Ramos (cell line): ENCODE results near the gene KCTD2.
"Not testable (repeated sequence)": the region's sequence is repeated elsewhere in the genome, so short reads cannot be mapped to it uniquely, and the experiment has no call there.

Experiments used
- in situ Hi-C: fragments of 300-500 bp; cut with MboI; formaldehyde crosslinking; loops from one replicate; pipeline ENCODE4 v1.14.3; 2022; ENCODE audit warnings: low sequenced_read_pairs; ENCODE audit not compliant: unreplicated experiment

KCTD2 gene

DNA sequence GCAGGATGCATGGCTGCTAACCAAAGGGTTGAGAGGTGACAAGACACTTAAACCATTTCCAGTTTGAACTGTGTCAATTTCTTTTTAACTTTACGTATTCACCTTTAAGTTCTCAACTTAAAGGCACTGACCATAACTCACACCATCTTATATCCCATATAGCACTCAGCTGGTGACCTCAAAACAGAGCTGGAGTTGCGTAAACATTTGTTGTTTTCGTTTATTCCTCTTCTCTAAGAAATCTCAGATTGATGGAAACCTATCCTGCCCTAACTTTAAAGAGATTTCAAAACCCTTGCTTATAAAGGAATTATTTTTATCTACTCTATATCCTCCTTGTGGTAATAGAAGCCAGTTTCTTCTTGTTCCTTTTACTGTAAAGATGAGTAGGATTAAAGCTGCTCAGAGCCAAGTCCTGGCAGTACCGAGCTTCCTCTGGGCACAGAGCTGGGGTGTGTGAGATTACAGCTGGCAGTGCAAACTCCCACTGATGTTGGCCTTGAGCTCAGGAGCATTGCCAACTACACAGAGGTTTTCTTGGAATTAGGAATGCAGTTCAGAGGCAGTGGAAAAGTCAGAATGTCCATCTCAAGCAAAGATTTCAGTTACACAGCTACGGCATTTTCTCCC lies 1.3 kb downstream of the KCTD2 start:
- in situ Hi-C loops, result no loop called here

DNA sequence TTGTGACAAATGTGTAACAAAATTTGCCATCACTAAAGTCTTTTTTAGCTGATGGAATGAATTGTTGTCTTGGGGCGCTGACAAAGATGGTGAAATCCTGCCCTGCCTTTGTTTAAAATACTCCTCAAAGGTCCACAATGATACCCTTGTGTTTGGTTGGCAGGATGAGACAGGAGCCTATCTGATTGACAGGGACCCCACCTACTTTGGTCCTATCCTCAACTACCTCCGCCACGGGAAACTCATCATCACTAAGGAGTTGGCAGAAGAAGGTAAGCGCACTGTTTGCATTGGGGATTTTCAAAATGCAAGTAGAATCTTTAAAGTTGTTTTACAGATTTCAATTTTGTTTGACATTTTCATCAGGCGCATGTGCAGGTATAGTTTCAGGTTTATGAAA lies 2.0 kb downstream of the KCTD2 start:
- in situ Hi-C loops, result no loop called here

GRCh38 chr17:75049706-75050105 lies 2.7 kb downstream of the KCTD2 start:
- in situ Hi-C loops, result no loop called here

DNA sequence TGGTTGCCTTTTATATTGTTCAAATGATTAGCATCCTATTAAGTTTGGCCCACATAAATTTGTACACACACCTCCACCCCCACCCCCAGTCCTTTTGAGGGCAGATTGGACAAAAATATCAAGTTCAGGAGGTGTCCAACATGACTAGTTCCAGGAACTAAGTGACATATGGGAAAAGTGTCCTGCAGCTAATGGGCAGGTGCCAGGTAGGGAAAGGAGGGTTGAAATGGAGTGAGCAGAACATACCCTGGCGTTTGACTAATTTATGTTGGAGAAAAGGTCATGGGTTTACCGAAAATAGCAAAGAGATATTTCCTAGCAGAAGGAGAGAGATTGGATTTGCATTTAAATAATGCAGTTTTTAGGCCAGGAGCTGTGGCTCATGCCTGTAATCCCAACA lies 4.9 kb downstream of the KCTD2 start:
- in situ Hi-C loops, result no loop called here

GRCh38 chr17:75059369-75060345 lies 12.6 kb downstream of the KCTD2 start:
- in situ Hi-C loops, result no loop called here

DNA sequence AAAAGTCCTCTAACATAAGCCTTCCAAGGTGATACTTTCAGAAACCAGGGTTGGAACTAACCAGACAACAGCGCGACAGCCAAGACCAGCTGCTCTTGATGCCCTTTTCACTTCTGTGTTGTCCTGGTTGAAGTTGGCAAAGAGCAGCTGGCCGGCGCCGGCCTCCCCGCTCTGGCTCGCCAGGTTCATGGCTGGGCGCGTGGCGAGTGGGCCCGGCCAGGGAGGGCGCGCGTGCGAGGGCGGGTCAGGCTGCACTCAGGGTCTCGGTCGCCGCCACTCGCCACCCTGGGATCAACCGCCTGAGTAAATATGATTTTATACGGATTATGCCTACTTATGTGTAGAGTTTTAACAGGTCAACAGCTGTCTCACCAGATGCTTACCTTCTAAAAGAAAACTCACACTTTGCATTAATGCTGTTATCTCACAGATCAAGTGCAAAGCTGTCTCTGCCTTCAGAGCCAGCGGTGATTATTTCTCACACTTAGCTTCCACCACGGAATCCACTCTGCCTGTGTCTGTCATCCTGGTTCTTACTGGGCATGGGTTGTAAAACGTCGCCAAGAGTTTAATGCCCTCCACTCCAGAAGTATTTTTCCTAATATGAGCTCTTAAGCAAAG lies 13.5 kb downstream of the KCTD2 start:
- in situ Hi-C loops, result no loop called here

- in situ Hi-C loops, result no loop called here
Observed at GRCh38 chr17:75061055-75061438, 14.0 kb downstream of the KCTD2 start.

GRCh38 chr17:75061618-75062017 lies 14.6 kb downstream of the KCTD2 start:
- in situ Hi-C loops, result no loop called here

DNA sequence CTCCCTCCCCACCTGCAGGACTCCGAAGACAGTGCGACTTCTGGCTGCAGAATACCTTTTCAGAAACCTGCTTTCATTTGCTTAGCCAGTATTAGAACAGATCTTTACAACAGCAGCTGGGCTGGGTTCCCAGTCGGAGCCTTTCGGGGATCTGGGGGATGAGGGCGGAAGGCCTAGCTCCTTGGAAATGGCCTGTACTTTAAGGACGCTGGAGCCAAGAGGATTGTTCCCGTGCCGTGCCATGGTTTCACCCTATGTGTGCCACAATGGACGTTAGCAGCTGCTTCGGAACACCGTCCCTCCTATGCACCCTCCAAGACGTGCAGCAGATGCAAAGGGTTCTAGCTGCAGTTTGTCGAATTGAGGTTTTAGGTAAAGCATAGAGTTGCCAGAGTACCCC lies 16.2 kb downstream of the KCTD2 start:
- in situ Hi-C loops, result no loop called here

GRCh38 chr17:75063626-75064025 lies 16.6 kb downstream of the KCTD2 start:
- in situ Hi-C loops, result no loop called here

DNA sequence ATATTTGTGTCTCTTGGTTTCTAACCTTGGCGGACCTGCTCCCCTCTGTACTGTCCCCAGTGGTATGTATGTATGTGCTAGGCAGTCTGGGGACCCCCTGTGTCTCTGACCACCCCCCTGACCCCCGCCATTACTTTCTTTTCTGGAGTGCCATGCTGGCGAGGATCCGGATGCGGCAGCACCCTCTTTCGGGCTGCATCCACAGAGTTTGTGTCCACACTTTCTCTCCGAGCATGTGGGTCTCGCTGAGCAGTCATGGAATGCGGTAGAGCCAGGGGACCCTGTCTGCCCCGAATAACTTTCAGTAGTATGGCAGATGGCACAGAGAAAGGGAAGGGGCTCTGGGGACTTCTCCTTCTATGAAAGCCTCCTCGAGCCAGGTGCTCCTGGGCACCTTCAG lies 17.0 kb downstream of the KCTD2 start:
- in situ Hi-C loops, result no loop called here

DNA sequence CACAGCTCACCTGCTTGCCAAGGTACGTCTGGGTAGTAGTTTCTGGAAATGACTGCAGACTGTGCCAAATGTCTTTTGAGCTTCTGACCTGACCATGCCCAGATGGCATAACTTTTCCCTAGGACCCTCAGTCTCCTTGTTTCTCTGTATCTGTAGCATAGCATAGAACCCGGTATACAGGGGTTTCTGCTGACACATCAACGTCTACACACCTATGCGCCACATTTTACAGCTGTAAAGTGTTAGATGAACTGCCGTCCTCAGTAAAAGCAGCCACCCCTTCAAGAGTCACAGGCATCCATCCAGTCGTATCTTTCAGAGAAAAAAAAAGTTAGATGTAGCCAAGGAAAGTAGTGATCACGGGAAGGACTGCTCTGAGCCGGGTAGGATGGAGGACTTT lies 17.4 kb downstream of the KCTD2 start:
- in situ Hi-C loops, result no loop called here

- in situ Hi-C loops, result no loop called here
Observed at GRCh38 chr17:75064867-75065561, 18.0 kb downstream of the KCTD2 start.

- in situ Hi-C loops, result no loop called here
Observed at GRCh38 chr17:75065562-75066151, 18.6 kb downstream of the KCTD2 start.

DNA sequence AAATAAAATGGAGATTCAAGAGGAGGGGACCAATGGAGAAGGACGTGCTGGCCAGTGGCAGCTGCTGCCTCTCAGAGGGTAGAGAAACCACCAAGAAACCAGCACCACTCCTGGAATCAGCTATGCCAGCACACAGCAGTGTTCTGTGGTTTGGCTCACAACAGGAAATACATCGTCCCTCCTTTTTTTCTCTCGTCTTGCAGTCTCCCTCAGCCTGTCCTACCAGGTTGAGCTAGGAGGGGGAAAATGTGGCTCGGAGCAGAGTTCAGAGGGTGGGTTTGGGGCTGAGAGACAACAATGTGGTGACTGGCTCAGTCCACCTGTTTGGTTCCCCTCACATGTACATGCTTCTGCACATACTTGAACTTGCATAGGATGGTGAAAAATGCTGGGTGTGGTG lies 20.8 kb downstream of the KCTD2 start:
- in situ Hi-C loops, result no loop called here

GRCh38 chr17:75068750-75069149 lies 21.7 kb downstream of the KCTD2 start:
- in situ Hi-C loops, result no loop called here

DNA sequence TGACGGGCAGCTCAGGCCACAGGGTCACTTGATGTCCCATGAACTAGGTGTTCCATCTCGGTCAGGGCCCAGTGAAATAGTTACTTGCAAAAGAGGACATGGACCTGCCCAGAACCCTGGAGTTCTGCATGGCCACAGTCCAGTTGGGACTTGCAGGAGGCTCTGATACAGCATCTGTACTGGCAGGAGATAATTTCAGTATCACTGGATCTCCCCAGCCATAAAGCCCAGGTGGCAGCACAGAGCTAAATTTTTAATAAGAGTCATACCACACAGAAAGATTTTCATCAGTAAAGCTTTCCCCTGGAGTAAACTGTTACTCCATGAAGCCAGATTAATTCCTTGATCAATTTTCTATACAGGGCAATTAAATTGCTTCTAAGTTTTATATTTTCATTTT lies 22.8 kb downstream of the KCTD2 start:
- in situ Hi-C loops, result no loop called here

GRCh38 chr17:75071478-75072271 lies 24.6 kb downstream of the KCTD2 start:
- in situ Hi-C loops, result not testable (repeated sequence)

- in situ Hi-C loops, result not testable (repeated sequence)
Observed at GRCh38 chr17:75072909-75073308, 25.9 kb downstream of the KCTD2 start.
